ENCODE measurements around the gene TRIM45.

Gene TRIM45

DNA sequence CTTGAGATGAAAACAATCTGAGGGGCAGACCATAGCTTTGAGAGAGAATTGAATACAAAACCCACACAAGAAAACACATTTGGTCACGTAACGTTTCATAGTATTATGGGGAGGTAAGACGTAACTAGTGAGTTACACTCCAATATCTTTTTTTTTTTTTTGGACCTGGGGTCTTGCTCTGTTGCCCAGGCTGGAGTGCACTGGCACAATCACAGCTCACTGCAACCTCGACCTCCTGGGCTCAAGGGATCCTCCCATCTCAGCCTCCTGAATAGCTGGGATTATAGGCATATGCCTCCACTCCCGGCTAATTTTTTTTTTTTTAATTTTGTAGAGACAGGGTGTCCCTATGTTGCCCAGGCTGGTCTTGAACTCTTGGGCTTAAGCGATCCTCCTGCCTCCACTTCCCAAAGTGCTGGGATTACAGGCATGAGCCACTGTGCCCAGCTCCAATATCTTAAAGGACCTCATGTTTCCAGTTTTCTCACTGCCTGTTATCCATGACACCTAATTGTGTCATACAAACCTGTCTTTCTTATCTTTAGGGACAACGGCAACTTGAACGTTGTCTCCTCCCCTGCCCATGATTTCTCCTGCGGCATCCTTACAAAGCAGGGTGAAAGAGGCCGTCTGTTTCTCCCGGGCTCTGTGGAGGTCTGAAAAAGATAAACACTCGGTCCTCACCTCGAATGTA lies 5.3 kb downstream of the TRIM45 start:
- H3K4me1 ChIP-seq (ENCODE audit: insufficient read depth, poor library complexity, severe bottlenecking), result peaks cover 1% of the 10 kb centered on the region
- H3K27ac ChIP-seq (ENCODE audit: poor library complexity, severe bottlenecking), result no peak overlapping the region
- no peaks in the 10 kb centered on the region for H3K9me3 ChIP-seq (ENCODE audit: severe bottlenecking)
- no peak overlapping the region for H3K4me3 ChIP-seq (ENCODE audit: severe bottlenecking)
- ATAC-seq (ENCODE audit: low read depth), result no peak
- DNase-seq (ENCODE audit: low spot score), result no peak
- H3K36me3 ChIP-seq (ENCODE audit: low read depth), result peaks cover 19% of the 10 kb centered on the region
- TF ChIP-seq, protein P1, sequence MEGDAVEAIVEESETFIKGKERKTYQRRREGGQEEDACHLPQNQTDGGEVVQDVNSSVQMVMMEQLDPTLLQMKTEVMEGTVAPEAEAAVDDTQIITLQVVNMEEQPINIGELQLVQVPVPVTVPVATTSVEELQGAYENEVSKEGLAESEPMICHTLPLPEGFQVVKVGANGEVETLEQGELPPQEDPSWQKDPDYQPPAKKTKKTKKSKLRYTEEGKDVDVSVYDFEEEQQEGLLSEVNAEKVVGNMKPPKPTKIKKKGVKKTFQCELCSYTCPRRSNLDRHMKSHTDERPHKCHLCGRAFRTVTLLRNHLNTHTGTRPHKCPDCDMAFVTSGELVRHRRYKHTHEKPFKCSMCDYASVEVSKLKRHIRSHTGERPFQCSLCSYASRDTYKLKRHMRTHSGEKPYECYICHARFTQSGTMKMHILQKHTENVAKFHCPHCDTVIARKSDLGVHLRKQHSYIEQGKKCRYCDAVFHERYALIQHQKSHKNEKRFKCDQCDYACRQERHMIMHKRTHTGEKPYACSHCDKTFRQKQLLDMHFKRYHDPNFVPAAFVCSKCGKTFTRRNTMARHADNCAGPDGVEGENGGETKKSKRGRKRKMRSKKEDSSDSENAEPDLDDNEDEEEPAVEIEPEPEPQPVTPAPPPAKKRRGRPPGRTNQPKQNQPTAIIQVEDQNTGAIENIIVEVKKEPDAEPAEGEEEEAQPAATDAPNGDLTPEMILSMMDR (IDR thresholded peaks at IDR 0.05; ENCODE audit: poor library complexity, severe bottlenecking), result no peak
- no peaks in the 10 kb centered on the region for H3K27me3 ChIP-seq (ENCODE audit: insufficient read depth, poor library complexity, severe bottlenecking)

DNA sequence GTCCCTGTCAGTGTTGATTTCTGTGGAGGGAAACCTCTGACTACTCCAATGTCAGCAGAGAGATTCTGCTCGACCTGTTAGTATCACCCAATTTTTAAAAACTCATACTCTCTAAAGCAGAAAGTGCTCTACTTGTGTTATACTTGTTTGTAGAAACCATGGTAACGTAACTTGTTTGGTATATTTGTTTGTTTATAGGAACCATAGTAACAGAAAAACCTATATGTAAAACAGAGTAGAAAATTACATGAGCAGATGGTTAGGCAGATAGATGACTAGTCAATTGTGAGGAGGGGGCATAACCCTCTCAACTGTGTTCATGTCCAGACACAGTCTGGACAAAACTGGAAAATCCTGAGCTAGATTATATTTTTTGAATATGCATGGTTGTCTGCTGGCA lies 6.7 kb downstream of the TRIM45 start:
- H3K4me3 ChIP-seq (ENCODE audit: severe bottlenecking), result no peak overlapping the region
- peaks cover 14% of the 10 kb centered on the region for H3K4me1 ChIP-seq (ENCODE audit: insufficient read depth, poor library complexity, severe bottlenecking)
- H3K9me3 ChIP-seq (ENCODE audit: severe bottlenecking), result no peaks in the 10 kb centered on the region
- H3K36me3 ChIP-seq (ENCODE audit: low read depth), result peaks cover 23% of the 10 kb centered on the region
- no peaks in the 10 kb centered on the region for H3K27me3 ChIP-seq (ENCODE audit: insufficient read depth, poor library complexity, severe bottlenecking)
- ATAC-seq (ENCODE audit: low read depth) (no peak), DNase-seq (ENCODE audit: low spot score) (no peak)
- TF ChIP-seq, protein P1 (IDR thresholded peaks at IDR 0.05; ENCODE audit: poor library complexity, severe bottlenecking), result no peak
- no peak overlapping the region for H3K27ac ChIP-seq (ENCODE audit: poor library complexity, severe bottlenecking)

DNA sequence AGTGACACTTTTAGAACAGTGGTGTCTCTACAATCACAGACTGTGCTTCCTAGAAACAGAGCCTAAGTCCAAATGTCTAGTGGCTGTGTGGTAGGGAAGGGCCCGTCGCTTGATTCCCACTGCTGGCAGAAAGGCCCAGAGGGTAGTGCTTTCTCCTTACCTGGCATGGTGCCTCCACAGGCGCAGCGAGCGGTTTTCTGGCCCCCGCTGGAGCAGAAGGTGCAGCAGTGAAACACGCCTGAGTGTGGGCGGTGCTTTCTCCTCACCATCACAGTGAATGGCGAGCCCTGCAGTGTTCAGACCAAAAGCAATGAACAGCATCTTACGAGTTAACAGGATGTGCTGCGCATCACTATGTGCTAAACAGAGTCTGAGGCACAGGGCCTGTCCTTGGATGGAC lies 8.3 kb downstream of the TRIM45 start:
- TF ChIP-seq, protein P1 (IDR thresholded peaks at IDR 0.05; ENCODE audit: poor library complexity, severe bottlenecking), result no peak
- no peak for DNase-seq (ENCODE audit: low spot score)
- H3K27ac ChIP-seq (ENCODE audit: poor library complexity, severe bottlenecking), result no peak overlapping the region
- ATAC-seq (ENCODE audit: low read depth), result no peak
- H3K27me3 ChIP-seq (ENCODE audit: insufficient read depth, poor library complexity, severe bottlenecking), result no peaks in the 10 kb centered on the region
- H3K36me3 ChIP-seq (ENCODE audit: low read depth), result peaks cover 23% of the 10 kb centered on the region
- no peak overlapping the region for H3K4me3 ChIP-seq (ENCODE audit: severe bottlenecking)
- peaks cover 14% of the 10 kb centered on the region for H3K4me1 ChIP-seq (ENCODE audit: insufficient read depth, poor library complexity, severe bottlenecking)
- no peaks in the 10 kb centered on the region for H3K9me3 ChIP-seq (ENCODE audit: severe bottlenecking)

DNA sequence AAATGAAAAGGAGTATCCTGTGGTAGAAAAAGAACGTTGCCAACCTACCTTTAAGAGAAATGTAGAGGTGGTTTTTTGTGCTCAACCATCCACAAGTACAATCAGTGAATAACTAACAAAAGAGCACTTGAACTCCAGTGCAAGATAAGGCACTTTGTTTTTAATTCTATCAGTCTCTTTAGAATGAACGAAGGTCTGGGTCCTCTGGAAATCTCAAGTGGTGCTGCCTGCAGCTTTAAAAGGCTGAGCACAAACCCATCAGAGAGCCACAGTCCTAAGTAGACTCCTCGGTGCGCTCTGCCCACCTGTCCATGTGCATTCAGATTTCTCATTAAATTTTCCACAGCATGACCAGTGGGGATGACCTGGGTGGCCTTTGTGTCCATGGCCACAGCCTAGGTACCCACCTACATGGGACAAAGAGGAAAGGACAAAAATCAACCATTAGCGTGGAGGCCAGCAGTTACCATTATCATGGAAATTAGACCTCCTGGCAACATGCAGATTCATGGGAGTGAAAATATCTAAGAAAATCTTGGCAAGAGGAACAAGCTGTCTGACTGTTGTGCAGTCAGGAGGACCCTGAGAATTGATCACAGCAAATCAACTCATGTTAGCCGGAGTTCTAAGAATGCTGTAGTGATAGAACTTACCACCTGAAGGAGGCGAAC lies 9.4 kb downstream of the TRIM45 start:
- Histone ChIP-seq H3K27me3 (ENCODE audit: insufficient read depth, poor library complexity, severe bottlenecking) (no peaks in the 10 kb centered on the region), H3K27ac (ENCODE audit: poor library complexity, severe bottlenecking) (peak overlapping the region; percentile 93), H3K4me1 (ENCODE audit: insufficient read depth, poor library complexity, severe bottlenecking) (peaks cover 14% of the 10 kb centered on the region), H3K4me3 (ENCODE audit: severe bottlenecking) (no peak overlapping the region), H3K36me3 (ENCODE audit: low read depth) (peaks cover 23% of the 10 kb centered on the region), H3K9me3 (ENCODE audit: severe bottlenecking) (no peaks in the 10 kb centered on the region)
- no peak for ATAC-seq (ENCODE audit: low read depth)
- DNase-seq (ENCODE audit: low spot score), result no peak
- TF ChIP-seq, protein P1 (IDR thresholded peaks at IDR 0.05; ENCODE audit: poor library complexity, severe bottlenecking), result no peak

DNA sequence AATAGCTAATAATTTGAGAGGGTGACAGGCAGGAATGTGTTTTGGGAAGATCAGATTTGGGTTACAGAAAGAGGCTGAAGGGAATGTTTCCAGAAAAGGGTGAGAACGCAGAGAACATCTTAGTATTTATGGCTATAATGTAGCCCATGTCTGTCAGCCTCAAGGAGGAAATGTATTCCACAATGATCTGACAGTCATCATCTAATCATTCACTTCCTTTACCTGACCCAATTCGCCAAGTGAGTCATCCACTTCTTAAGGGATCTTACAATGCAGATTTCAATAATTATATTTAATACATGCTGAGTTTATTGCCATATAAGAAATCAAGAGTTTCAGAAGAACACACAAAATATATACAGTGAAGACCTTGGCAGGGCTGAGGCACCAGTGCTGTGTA lies 10.8 kb downstream of the TRIM45 start:
- Histone ChIP-seq H3K27me3 (ENCODE audit: insufficient read depth, poor library complexity, severe bottlenecking) (no peaks in the 10 kb centered on the region), H3K27ac (ENCODE audit: poor library complexity, severe bottlenecking) (peak overlapping the region; percentile 93), H3K9me3 (ENCODE audit: severe bottlenecking) (no peaks in the 10 kb centered on the region), H3K4me1 (ENCODE audit: insufficient read depth, poor library complexity, severe bottlenecking) (peaks cover 14% of the 10 kb centered on the region), H3K36me3 (ENCODE audit: low read depth) (peaks cover 23% of the 10 kb centered on the region), H3K4me3 (ENCODE audit: severe bottlenecking) (no peak overlapping the region)
- ATAC-seq (ENCODE audit: low read depth), result peak; percentile 96
- DNase-seq (ENCODE audit: low spot score), result no peak
- TF ChIP-seq, protein P1 (IDR thresholded peaks at IDR 0.05; ENCODE audit: poor library complexity, severe bottlenecking), result no peak

All from RWPE2 (cell line).